ENCODE data around the gene ZDHHC18.
"Not testable (repeated sequence)": the region's sequence is repeated elsewhere in the genome, so short reads cannot be mapped to it uniquely, and the experiment has no call there.

Gene ZDHHC18

GRCh38 chr1:26839339-26839722 is 12.8 kb downstream of the ZDHHC18 start:
- no peak overlapping the region for H3K27ac ChIP-seq
- H3K4me3 ChIP-seq (ENCODE audit: low read depth, low read length): no peak overlapping the region

DNA sequence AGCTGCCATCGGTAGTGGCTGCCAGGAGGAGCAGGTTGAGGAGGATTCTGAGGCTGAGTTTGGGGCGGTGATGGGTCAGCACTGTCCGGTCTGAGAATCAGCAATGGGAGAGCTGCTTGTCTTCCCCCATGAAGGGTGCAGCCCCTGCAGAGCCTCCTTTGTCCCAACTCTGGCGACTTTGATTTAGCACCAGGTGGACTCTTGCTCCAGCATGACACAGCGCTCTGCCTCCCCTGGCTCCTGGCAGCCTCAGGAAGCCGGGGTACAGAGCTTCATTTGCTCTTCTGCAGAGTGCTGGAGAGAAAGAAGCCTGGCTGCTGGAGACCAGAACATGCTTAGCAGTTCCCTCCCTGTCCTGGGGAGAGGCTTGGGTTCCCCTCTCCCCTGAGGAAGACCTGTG is 13.3 kb downstream of the ZDHHC18 start:
- no peaks in the 10 kb centered on the region for H3K27me3 ChIP-seq (ENCODE audit: insufficient read depth, low read depth, severe bottlenecking)
- no peak overlapping the region for H3K4me3 ChIP-seq (ENCODE audit: low read depth, low read length)
- peaks cover 70% of the 10 kb centered on the region for H3K36me3 ChIP-seq
- no peaks in the 10 kb centered on the region for H3K9me3 ChIP-seq (ENCODE audit: severe bottlenecking)
- TF ChIP-seq CTCF (IDR thresholded peaks at IDR 0.05; ENCODE audit: low read depth, low read length): no peak
- no peak overlapping the region for H3K27ac ChIP-seq
- no peak for DNase-seq

More at GRCh38 chr1:26839339-26839722, 12.8 kb downstream of the ZDHHC18 start:
- DNase-seq: no peak
- H3K27me3 ChIP-seq (ENCODE audit: insufficient read depth, low read depth, severe bottlenecking): no peaks in the 10 kb centered on the region
- TF ChIP-seq CTCF (IDR thresholded peaks at IDR 0.05; ENCODE audit: low read depth, low read length): no peak
- no peaks in the 10 kb centered on the region for H3K9me3 ChIP-seq (ENCODE audit: severe bottlenecking)
- H3K36me3 ChIP-seq: peaks cover 73% of the 10 kb centered on the region

GRCh38 chr1:26844424-26845196 is 18.1 kb downstream of the ZDHHC18 start:
- H3K36me3 ChIP-seq: peaks cover 43% of the 10 kb centered on the region
- no peak overlapping the region for H3K4me3 ChIP-seq (ENCODE audit: low read depth, low read length)
- H3K27ac ChIP-seq: no peak overlapping the region
- no peak for DNase-seq
- no peaks in the 10 kb centered on the region for H3K27me3 ChIP-seq (ENCODE audit: insufficient read depth, low read depth, severe bottlenecking)
- H3K9me3 ChIP-seq (ENCODE audit: severe bottlenecking): no peaks in the 10 kb centered on the region
- no peak for TF ChIP-seq CTCF (IDR thresholded peaks at IDR 0.05; ENCODE audit: low read depth, low read length)

DNA sequence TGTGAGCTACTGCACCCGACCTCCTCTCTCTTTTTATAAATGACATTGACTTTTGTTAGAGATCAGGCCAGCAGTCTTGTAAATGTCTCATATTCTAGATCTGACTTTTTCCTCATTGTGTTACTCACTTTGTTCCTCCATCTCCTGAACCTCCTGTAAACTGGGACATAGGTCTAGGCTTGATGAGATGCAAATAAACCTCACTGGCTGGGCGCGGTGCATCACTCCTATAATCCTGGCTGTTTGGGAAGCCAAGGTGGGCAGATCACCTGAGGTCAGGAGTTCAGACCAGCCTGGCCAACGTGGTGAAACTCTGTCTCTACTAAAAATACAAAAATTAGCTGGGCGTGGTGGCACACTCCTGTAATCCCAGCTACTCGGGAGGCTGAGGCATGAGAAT is 21.3 kb downstream of the ZDHHC18 start:
- peaks cover 48% of the 10 kb centered on the region for H3K36me3 ChIP-seq
- H3K27ac ChIP-seq; H3K27me3 ChIP-seq (ENCODE audit: insufficient read depth, low read depth, severe bottlenecking); DNase-seq; H3K9me3 ChIP-seq (ENCODE audit: severe bottlenecking); H3K4me3 ChIP-seq (ENCODE audit: low read depth, low read length): not testable (repeated sequence)

DNA sequence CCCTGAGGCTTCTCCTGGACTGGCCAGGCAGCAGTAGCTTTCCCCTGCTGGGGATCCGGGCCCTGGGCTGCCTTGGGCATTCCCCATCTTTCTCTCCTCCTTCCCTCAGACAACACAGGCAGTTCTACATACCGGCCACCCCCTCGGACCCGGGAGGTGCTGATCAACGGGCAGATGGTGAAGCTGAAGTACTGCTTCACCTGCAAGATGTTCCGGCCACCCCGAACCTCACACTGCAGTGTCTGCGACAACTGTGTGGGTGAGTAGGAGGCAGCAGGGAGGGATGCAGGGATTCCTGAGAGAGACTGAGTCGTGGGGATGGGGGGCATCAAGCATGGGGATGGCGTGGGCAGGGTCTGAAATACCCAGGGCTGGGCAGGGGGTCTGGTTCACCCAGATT is 22.0 kb downstream of the ZDHHC18 start:
- peaks cover 55% of the 10 kb centered on the region for H3K36me3 ChIP-seq
- no peak overlapping the region for H3K27ac ChIP-seq

More for the DNA sequence above, 22.0 kb downstream of the ZDHHC18 start:
- TF ChIP-seq CTCF (IDR thresholded peaks at IDR 0.05; ENCODE audit: low read depth, low read length): no peak
- Histone ChIP-seq H3K9me3 (ENCODE audit: severe bottlenecking) (no peaks in the 10 kb centered on the region), H3K27me3 (ENCODE audit: insufficient read depth, low read depth, severe bottlenecking) (no peaks in the 10 kb centered on the region), H3K4me3 (ENCODE audit: low read depth, low read length) (no peak overlapping the region)
- no peak for DNase-seq
